Smooth muscle cell (in vitro differentiated cells): ENCODE data around the gene GCH1. TPM values are rescaled to one million over a fixed set of nuclear protein-coding genes. Genes with fewer than 3 reads are reported as not detected.

ENCODE experiments used
- DNase-seq: peaks from one replicate; lab custom pipeline; 2025; ENCODE audit not compliant: unreplicated experiment; lab: John Stamatoyannopoulos, UW
- H2AFZ ChIP-seq: fragments of 200-600 bp; sonication (generic); 2 replicates; pipeline ENCODE4 v1.6.0; 2016; ENCODE audit warnings: antibody characterized with exemption, low read depth, mild to moderate bottlenecking
- H3F3A ChIP-seq: fragments of 200-600 bp; sonication (generic); 2 replicates; pipeline ENCODE4 v1.6.0; 2017; ENCODE audit warnings: antibody characterized with exemption, low read depth
- H3K27ac ChIP-seq: fragments of 200-600 bp; sonication (generic); 2 replicates; pipeline ENCODE4 v1.5.1; 2016; ENCODE audit warnings: low read depth, mild to moderate bottlenecking
- H3K27me3 ChIP-seq: fragments of 200-600 bp; sonication (generic); 2 replicates; pipeline ENCODE4 v1.6.1; 2016; ENCODE audit warnings: low read depth, mild to moderate bottlenecking
- H3K36me3 ChIP-seq: fragments of 200-600 bp; sonication (generic); 2 replicates; pipeline ENCODE4 v1.5.1; 2016; ENCODE audit warnings: low read depth
- H3K4me1 ChIP-seq: fragments of 200-600 bp; sonication (generic); 2 replicates; pipeline ENCODE4 v1.5.1; 2016; ENCODE audit warnings: low read depth
- H3K4me2 ChIP-seq: fragments of 200-600 bp; sonication (generic); 2 replicates; pipeline ENCODE4 v1.6.0; 2016; ENCODE audit warnings: mild to moderate bottlenecking
- H3K4me3 ChIP-seq: fragments of 200-600 bp; sonication (generic); 2 replicates; pipeline ENCODE4 v1.5.1; 2016; ENCODE audit warnings: mild to moderate bottlenecking
- H3K79me2 ChIP-seq: fragments of 200-600 bp; sonication (generic); 2 replicates; pipeline ENCODE4 v1.6.0; 2016; ENCODE audit warnings: low read depth, mild to moderate bottlenecking
- H3K9ac ChIP-seq: fragments of 200-600 bp; sonication (generic); 2 replicates; pipeline ENCODE4 v1.6.0; 2016; ENCODE audit warnings: low read depth
- H3K9me3 ChIP-seq: fragments of 200-600 bp; sonication (generic); replicated peaks from 2 replicates; pipeline ENCODE4 v1.5.1; 2016; ENCODE audit warnings: low read depth
- H4K20me1 ChIP-seq: fragments of 200-600 bp; sonication (generic); 2 replicates; pipeline ENCODE4 v1.6.0; 2016; ENCODE audit warnings: low read depth
- CTCF ChIP-seq: fragments of 200-600 bp; sonication (generic); IDR thresholded peaks from 2 replicates; pipeline ENCODE4 v1.5.1; 2017; ENCODE audit warnings: borderline replicate concordance, mild to moderate bottlenecking, antibody characterized with exemption; ENCODE audit not compliant: insufficient read depth, poor library complexity, severe bottlenecking
- WGBS: methylation state at CpG from one replicate; pipeline ENCODE4 v1.1.7; 2016; ENCODE audit warnings: low lambda C conversion rate; 5-methylcytosine and 5-hydroxymethylcytosine counted together
- polyA plus RNA-seq: library from polyadenylated mRNA; unstranded; fragments of >200 nt; fragmentation: Nextera tagmentation; extraction: Ambion mirVana; gene quantifications from 2 replicates; pipeline ENCODE4 v1.2.1, GENCODE V29; 2016
- total RNA-seq: library from RNA; depleted of rRNA; stranded (reverse); fragments of >200 nt; gene quantifications from 2 replicates; pipeline ENCODE4 v1.2.3, GENCODE V29; 2014

The GCH1 gene
- total and polyA plus RNA-seq, 2 experiments from 2014 or later = 0.70 to 2.1 TPM

DNA sequence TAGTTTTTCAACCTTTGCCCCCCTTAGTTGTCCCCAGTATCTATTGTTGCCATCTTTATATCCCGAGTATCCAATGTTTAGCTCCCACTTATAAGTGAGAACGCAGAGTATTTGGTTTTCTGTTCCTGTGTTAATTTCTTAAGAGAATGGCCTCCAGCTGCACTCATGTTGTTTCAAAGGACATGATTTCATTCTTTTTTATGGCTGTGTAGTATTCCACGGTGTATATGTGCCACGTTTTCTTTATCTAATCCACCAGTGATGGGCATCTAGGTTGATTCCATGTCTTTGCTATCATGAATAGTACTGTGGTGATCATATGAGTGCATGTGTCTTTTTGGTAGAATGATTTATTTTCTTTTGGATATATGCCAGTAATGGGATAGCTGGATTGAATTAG, 72.0 kb downstream of the GCH1 start:
- no peaks in the 10 kb centered on the region for H4K20me1 ChIP-seq
- H3K36me3 ChIP-seq = no peaks in the 10 kb centered on the region
- 87% methylated on average over 4 of the region's 4 CpGs for WGBS
- no peaks in the 10 kb centered on the region for H3K79me2 ChIP-seq
- no peak overlapping the region for H2AFZ ChIP-seq
- no peak for TF ChIP-seq CTCF
- H3K4me2 ChIP-seq = no peak overlapping the region
- no peak overlapping the region for H3K4me3 ChIP-seq
- no peak overlapping the region for H3K27ac ChIP-seq
- H3K9me3 ChIP-seq = no peaks in the 10 kb centered on the region
- no peaks in the 10 kb centered on the region for H3K27me3 ChIP-seq
- no peak overlapping the region for H3K9ac ChIP-seq
- no peaks in the 10 kb centered on the region for H3F3A ChIP-seq
- H3K4me1 ChIP-seq = no peaks in the 10 kb centered on the region
- no peak for DNase-seq

DNA sequence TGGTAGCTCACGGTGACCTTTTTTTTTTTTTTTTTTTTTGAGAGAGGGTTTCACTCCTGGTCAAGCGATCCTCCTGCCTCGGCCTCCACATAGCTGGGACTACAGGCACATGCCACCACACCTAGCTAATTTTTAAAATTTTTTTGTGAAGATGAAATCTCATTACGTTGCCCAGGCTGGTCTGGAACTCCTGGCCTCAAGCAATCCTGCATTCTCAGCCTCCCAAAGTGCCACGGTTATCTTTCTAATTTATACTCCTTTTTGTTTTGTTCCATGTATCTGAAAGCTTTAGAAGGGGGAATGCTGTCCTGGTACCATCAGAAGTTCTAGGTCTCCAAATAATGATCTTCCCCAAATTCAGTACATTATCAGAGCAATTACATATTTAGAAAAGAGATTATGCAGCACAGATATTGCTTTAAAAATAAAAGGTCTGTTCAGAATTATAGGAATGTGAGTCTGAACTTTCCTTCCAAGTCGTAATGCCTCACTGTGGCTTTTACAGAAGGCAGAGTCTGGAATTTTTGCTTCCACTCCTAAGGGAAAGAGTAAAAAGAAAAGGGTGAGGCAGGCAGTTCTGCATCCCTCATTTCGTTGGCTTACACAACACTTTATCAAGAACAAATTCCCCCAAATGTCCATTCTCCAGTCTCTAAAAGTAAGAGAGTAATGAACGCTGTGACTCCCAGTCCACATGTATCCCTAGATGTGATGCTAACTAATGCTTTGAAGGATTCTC, 73.0 kb downstream of the GCH1 start:
- no peaks in the 10 kb centered on the region for H3K36me3 ChIP-seq
- no peak overlapping the region for H3K9ac ChIP-seq
- H3F3A ChIP-seq = no peaks in the 10 kb centered on the region
- H3K4me3 ChIP-seq = no peak overlapping the region
- no peaks in the 10 kb centered on the region for H3K9me3 ChIP-seq
- H4K20me1 ChIP-seq = no peaks in the 10 kb centered on the region
- no peak overlapping the region for H3K4me2 ChIP-seq
- WGBS = 70% methylated on average over 8 of the region's 8 CpGs
- H2AFZ ChIP-seq = no peak overlapping the region
- no peaks in the 10 kb centered on the region for H3K4me1 ChIP-seq
- H3K79me2 ChIP-seq = no peaks in the 10 kb centered on the region
- H3K27me3 ChIP-seq = no peaks in the 10 kb centered on the region
- H3K27ac ChIP-seq = no peak overlapping the region
- no peak for TF ChIP-seq CTCF
- no peak for DNase-seq

- Histone ChIP-seq H3K27ac (no peak overlapping the region), H3K4me1 (no peaks in the 10 kb centered on the region), H3K4me2 (no peak overlapping the region), H3K4me3 (no peak overlapping the region), H3K27me3 (no peaks in the 10 kb centered on the region), H3K79me2 (no peaks in the 10 kb centered on the region), H3K9me3 (peaks cover 4% of the 10 kb centered on the region), H3K36me3 (no peaks in the 10 kb centered on the region), H2AFZ (no peak overlapping the region), H3K9ac (no peak overlapping the region), H4K20me1 (no peaks in the 10 kb centered on the region), H3F3A (no peaks in the 10 kb centered on the region)
- DNase-seq = no peak
- WGBS = 94% methylated on average over 1 of the region's 1 CpG
- no peak for TF ChIP-seq CTCF
Observed at GRCh38 chr14:54828037-54828436, 74.6 kb downstream of the GCH1 start.
